GM10847 (cell line): Measurements from ENCODE around the gene CTH.

Experiments used
- POLR2A ChIP-seq: IDR thresholded peaks from 2 replicates; pipeline ENCODE4 v1.6.1; 2011; ENCODE audit not compliant: insufficient read length; ENCODE audit errors: extremely low read depth

The CTH gene

GRCh38 chr1:70441392-70442035 is 30.4 kb downstream of the CTH start:
- no peak for TF ChIP-seq POLR2A

GRCh38 chr1:70442490-70442889 is 31.4 kb downstream of the CTH start:
- no peak for TF ChIP-seq POLR2A

GRCh38 chr1:70443739-70444138 is 32.7 kb downstream of the CTH start:
- no peak for TF ChIP-seq POLR2A

GRCh38 chr1:70449049-70449448 is 38.0 kb downstream of the CTH start:
- TF ChIP-seq POLR2A, result no peak

- TF ChIP-seq POLR2A, result no peak
Measured at GRCh38 chr1:70455291-70455690, 44.2 kb downstream of the CTH start.

- TF ChIP-seq POLR2A, result no peak
Measured at GRCh38 chr1:70458131-70458530, 47.1 kb downstream of the CTH start.

GRCh38 chr1:70459496-70460225 is 48.6 kb downstream of the CTH start:
- TF ChIP-seq POLR2A, result no peak

- TF ChIP-seq POLR2A, result no peak
Measured at GRCh38 chr1:70462611-70463010, 51.5 kb downstream of the CTH start.

- no peak for TF ChIP-seq POLR2A
Measured at GRCh38 chr1:70465911-70466310, 54.8 kb downstream of the CTH start.

- TF ChIP-seq POLR2A, result no peak
Measured at GRCh38 chr1:70467531-70467930, 56.5 kb downstream of the CTH start.

- no peak for TF ChIP-seq POLR2A
Measured at GRCh38 chr1:70468180-70468579, 57.1 kb downstream of the CTH start.

- TF ChIP-seq POLR2A, result no peak
Measured at GRCh38 chr1:70475023-70475422, 64.0 kb downstream of the CTH start.

- TF ChIP-seq POLR2A, result no peak
Measured at GRCh38 chr1:70477090-70477489, 66.0 kb downstream of the CTH start.

- TF ChIP-seq POLR2A, result no peak
Measured at GRCh38 chr1:70483342-70483741, 72.3 kb downstream of the CTH start.

GRCh38 chr1:70485624-70486023 is 74.6 kb downstream of the CTH start:
- no peak for TF ChIP-seq POLR2A

GRCh38 chr1:70486676-70487458 is 75.8 kb downstream of the CTH start:
- TF ChIP-seq POLR2A, result no peak
